Loucy (cell line): ENCODE results near the gene NEBL.

Experiments
- H2AFZ ChIP-seq: fragments of 200-600 bp; sonication (generic); 2 replicates; pipeline ENCODE4 v1.6.0; 2016; ENCODE audit warnings: antibody characterized with exemption, mild to moderate bottlenecking, low read length, moderate library complexity
- H3F3A ChIP-seq: fragments of 200-600 bp; 2 replicates; pipeline ENCODE4 v1.6.0; 2016; ENCODE audit warnings: antibody characterized with exemption, low read depth, mild to moderate bottlenecking
- H3K27me3 ChIP-seq: fragments of 200-600 bp; sonication (generic); 2 replicates; pipeline ENCODE4 v1.6.1; 2014; ENCODE audit warnings: low read length, mild to moderate bottlenecking; ENCODE audit not compliant: insufficient read depth, poor library complexity, severe bottlenecking
- H3K36me3 ChIP-seq: fragments of 200-600 bp; sonication (generic); 2 replicates; pipeline ENCODE4 v1.6.1; 2016; ENCODE audit warnings: low read length; ENCODE audit not compliant: insufficient read depth
- H3K4me1 ChIP-seq: fragments of 200-600 bp; sonication (generic); 2 replicates; pipeline ENCODE4 v1.5.1; 2014; ENCODE audit warnings: low read length, mild to moderate bottlenecking; ENCODE audit not compliant: insufficient read depth, poor library complexity, severe bottlenecking
- H3K4me2 ChIP-seq: fragments of 200-600 bp; sonication (generic); 2 replicates; pipeline ENCODE4 v1.6.0; 2014; ENCODE audit warnings: antibody characterized with exemption, low read length, low read depth, mild to moderate bottlenecking; ENCODE audit not compliant: poor library complexity, severe bottlenecking
- H3K4me3 ChIP-seq: fragments of 200-600 bp; sonication (generic); 2 replicates; pipeline ENCODE4 v1.5.1; 2014; ENCODE audit warnings: low read length, mild to moderate bottlenecking, mixed read lengths; ENCODE audit not compliant: poor library complexity, severe bottlenecking
- H3K79me2 ChIP-seq: fragments of 200-600 bp; sonication (generic); 2 replicates; pipeline ENCODE4 v1.6.1; 2014; ENCODE audit warnings: low read length; ENCODE audit not compliant: insufficient read depth
- H3K9ac ChIP-seq: fragments of 200-600 bp; sonication (generic); 2 replicates; pipeline ENCODE4 v1.6.0; 2014; ENCODE audit warnings: mild to moderate bottlenecking, low read depth, low read length, moderate library complexity; ENCODE audit not compliant: poor library complexity, severe bottlenecking
- H3K9me2 ChIP-seq: fragments of 200-600 bp; sonication (generic); replicated peaks from 2 replicates; pipeline ENCODE4 v1.6.1; 2016; ENCODE audit warnings: low read depth, low read length, mixed read lengths
- H3K9me3 ChIP-seq: fragments of 200-600 bp; sonication (generic); 2 replicates; pipeline ENCODE4 v1.6.1; 2014; ENCODE audit warnings: mild to moderate bottlenecking, antibody characterized with exemption, low read length, low read depth; ENCODE audit not compliant: insufficient read depth
- H4K20me1 ChIP-seq: fragments of 200-600 bp; sonication (generic); 2 replicates; pipeline ENCODE4 v1.6.0; 2014; ENCODE audit warnings: antibody characterized with exemption, low read length, mild to moderate bottlenecking; ENCODE audit not compliant: insufficient read depth, poor library complexity, severe bottlenecking
- EZH2phosphoT487 ChIP-seq: fragments of 200-600 bp; IDR thresholded peaks from 2 replicates; pipeline ENCODE4 v1.6.1; 2018; ENCODE audit warnings: antibody characterized with exemption, mild to moderate bottlenecking, moderate library complexity, borderline replicate concordance
- TF ChIP-seq, protein P1 (sequence below): fragments of 200-600 bp; sonication (generic); conservative IDR thresholded peaks from 2 replicates; pipeline ENCODE4 v1.5.1; 2014; ENCODE audit warnings: mild to moderate bottlenecking, antibody characterized with exemption, low read length

Gene NEBL

DNA sequence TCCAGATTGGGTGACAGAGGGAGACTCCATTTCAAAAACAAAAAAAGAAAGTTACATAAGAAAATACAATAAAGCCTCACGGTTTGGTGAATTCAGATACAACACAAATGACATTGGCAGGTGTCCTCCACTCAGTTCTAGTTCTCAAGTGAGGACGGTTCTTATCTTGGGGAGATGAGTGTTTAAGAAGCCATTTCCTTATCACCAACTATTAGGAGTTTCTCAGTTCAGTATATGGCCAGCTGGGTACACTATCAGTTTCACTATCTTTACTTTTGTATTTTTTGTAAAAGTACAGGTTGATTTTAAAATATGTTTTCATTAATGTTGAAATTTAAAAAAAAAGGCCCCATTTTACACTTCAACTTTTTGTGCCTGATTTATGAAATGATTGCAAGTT is 36.6 kb upstream of the NEBL start:
- H3K4me2 ChIP-seq: no peak overlapping the region
- no peaks in the 10 kb centered on the region for H4K20me1 ChIP-seq
- H3K36me3 ChIP-seq: no peaks in the 10 kb centered on the region
- no peaks in the 10 kb centered on the region; the same call in 1 of the 2 replicates for H3K9me3 ChIP-seq
- no peaks in the 10 kb centered on the region for H3K79me2 ChIP-seq
- H3K4me1 ChIP-seq: no peaks in the 10 kb centered on the region
- no peak overlapping the region for H2AFZ ChIP-seq
- H3F3A ChIP-seq: no peaks in the 10 kb centered on the region
- H3K4me3 ChIP-seq: no peak overlapping the region
- H3K9ac ChIP-seq: no peak overlapping the region
- no peaks in the 10 kb centered on the region for H3K27me3 ChIP-seq
- H3K9me2 ChIP-seq: no peaks in the 10 kb centered on the region
- no peak for TF ChIP-seq EZH2phosphoT487
- TF ChIP-seq, protein P1, sequence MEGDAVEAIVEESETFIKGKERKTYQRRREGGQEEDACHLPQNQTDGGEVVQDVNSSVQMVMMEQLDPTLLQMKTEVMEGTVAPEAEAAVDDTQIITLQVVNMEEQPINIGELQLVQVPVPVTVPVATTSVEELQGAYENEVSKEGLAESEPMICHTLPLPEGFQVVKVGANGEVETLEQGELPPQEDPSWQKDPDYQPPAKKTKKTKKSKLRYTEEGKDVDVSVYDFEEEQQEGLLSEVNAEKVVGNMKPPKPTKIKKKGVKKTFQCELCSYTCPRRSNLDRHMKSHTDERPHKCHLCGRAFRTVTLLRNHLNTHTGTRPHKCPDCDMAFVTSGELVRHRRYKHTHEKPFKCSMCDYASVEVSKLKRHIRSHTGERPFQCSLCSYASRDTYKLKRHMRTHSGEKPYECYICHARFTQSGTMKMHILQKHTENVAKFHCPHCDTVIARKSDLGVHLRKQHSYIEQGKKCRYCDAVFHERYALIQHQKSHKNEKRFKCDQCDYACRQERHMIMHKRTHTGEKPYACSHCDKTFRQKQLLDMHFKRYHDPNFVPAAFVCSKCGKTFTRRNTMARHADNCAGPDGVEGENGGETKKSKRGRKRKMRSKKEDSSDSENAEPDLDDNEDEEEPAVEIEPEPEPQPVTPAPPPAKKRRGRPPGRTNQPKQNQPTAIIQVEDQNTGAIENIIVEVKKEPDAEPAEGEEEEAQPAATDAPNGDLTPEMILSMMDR: no peak

DNA sequence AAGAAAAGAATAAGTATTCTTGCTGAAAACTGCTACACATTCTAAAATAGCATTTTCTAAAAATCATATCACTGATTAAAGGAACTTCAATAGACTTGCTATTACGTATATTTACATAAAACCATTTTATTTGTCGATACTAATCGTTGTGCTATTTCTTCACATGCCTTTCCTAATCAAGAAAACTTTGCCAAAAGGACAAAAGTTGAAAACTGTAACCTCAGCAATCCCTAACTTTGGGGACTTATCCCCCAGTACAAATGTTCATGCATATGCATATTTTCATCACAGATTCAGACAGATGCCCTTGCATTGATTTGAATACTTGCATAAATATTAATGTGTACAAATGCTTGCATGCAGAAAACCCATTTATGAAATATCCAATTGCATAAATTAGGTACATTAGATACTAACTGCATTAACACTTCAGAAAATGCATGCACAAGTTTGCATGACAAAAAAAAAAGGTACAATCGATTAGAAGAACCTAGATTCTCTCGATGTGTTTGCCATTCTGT is 35.6 kb upstream of the NEBL start:
- Histone ChIP-seq H3K4me3 (no peak overlapping the region), H3K27me3 (no peaks in the 10 kb centered on the region), H3K36me3 (no peaks in the 10 kb centered on the region), H3K4me1 (no peaks in the 10 kb centered on the region), H4K20me1 (no peaks in the 10 kb centered on the region), H3K79me2 (no peaks in the 10 kb centered on the region), H3K9ac (no peak overlapping the region), H3K9me3 (no peaks in the 10 kb centered on the region; the same call in 1 of the 2 replicates), H3K9me2 (no peaks in the 10 kb centered on the region), H3K4me2 (no peak overlapping the region), H2AFZ (no peak overlapping the region), H3F3A (no peaks in the 10 kb centered on the region)
- TF ChIP-seq, protein P1: no peak
- TF ChIP-seq EZH2phosphoT487: no peak

DNA sequence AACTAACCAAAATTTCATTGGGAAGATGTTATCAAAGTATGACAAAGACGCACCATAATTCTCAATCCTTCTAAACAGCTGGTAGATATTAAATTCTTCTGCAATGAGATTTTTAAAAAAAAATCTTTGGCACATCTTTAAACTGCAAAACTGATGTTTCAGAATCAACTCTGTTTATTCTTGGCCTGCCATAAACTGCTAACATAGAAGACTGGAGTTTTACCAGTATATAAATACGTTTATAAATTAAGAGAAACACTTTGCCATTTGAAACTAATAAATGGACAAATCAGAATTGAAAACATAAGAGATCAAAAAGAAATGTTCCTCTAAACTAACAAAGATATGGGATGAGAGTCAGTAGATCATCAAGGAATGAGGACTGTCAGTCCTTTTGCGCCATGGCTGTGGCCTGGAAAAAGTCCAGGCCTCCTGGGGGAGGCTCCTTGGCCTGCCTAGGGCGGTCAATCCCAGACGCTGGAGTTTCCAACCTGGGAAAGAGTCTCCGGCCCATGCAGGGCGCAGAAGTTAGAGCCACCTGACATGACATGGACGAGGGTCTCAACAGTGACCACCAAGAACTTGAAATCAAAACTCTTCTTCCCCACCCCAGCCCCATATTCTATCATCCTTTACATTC is 34.2 kb upstream of the NEBL start:
- Histone ChIP-seq H2AFZ (no peak overlapping the region), H3K9me3 (no peaks in the 10 kb centered on the region), H3F3A (no peaks in the 10 kb centered on the region), H3K36me3 (no peaks in the 10 kb centered on the region), H3K4me2 (no peak overlapping the region), H3K9ac (no peak overlapping the region), H3K27me3 (no peaks in the 10 kb centered on the region), H3K4me3 (no peak overlapping the region), H3K79me2 (no peaks in the 10 kb centered on the region), H3K4me1 (no peaks in the 10 kb centered on the region), H3K9me2 (no peaks in the 10 kb centered on the region), H4K20me1 (no peaks in the 10 kb centered on the region)
- TF ChIP-seq, protein P1: no peak
- no peak for TF ChIP-seq EZH2phosphoT487
